Endothelial cell of umbilical vein (primary cell): ENCODE data around the gene SIVA1. TPM values are rescaled to one million over a fixed set of nuclear protein-coding genes. Genes with fewer than 3 reads are reported as not detected.

Experiments
- BruUV-seq: library from RNA; stranded (reverse); fragments of 400-500 nt; replicated peaks from 2 replicates; lab custom pipeline; 2021; lab: Mats Ljungman, UMichigan
- CTCF ChIA-PET: fragments of 300-600, 350-600 bp; sonication (Branson Sonifier 250); formaldehyde crosslinking; loops from one replicate; lab custom pipeline; 2021; ENCODE audit warnings: antibody characterized with exemption, inconsistent platforms; lab: Charles Lee
- POLR2A ChIA-PET: fragments of 300-600, 350-600 bp; sonication (Branson Sonifier 250); formaldehyde crosslinking; loops from one replicate; lab custom pipeline; 2021; ENCODE audit warnings: antibody characterized with exemption, inconsistent platforms; lab: Charles Lee
- DNase-seq: peaks from one replicate; pipeline ENCODE4 v3.0.0-alpha.2; 2011; ENCODE audit warnings: low read depth, low spot score
- FAIRE-seq: peaks from 2 replicates; lab custom pipeline; 2011; peaks lifted over from hg19 to GRCh38; lab: Jason Lieb, UNC
- H2AFZ ChIP-seq: 2 replicates; pipeline ENCODE4 v1.6.0; 2012; ENCODE audit warnings: low read depth, low read length, control low read depth, inconsistent platforms
- H3K27ac ChIP-seq: 2 replicates; pipeline ENCODE4 v1.5.1; 2011; ENCODE audit warnings: low read depth, mild to moderate bottlenecking, control low read depth, low read length, moderate library complexity; ENCODE audit not compliant: insufficient read depth
- H3K27me3 ChIP-seq, 2 experiments: 2 replicates each; pipeline versions ENCODE4 v1.6.0 to v1.6.1; 2011; ENCODE audit warnings: low read length in 2 of 2, mixed read lengths in 1 of 2; ENCODE audit not compliant: control insufficient read depth in 2 of 2, insufficient read depth in 2 of 2
- H3K36me3 ChIP-seq, 2 experiments: 2 replicates in 1 of 2; 3 replicates in 1 of 2; pipeline ENCODE4 v1.5.1; 2011; ENCODE audit warnings: low read length in 2 of 2, mild to moderate bottlenecking in 1 of 2, moderate library complexity in 1 of 2; ENCODE audit not compliant: control insufficient read depth in 2 of 2, insufficient read depth in 2 of 2; ENCODE audit errors: extremely low read depth in 1 of 2
- H3K4me1 ChIP-seq: 3 replicates; pipeline ENCODE4 v1.5.1; 2011; ENCODE audit warnings: mild to moderate bottlenecking, low read length; ENCODE audit not compliant: control insufficient read depth, insufficient read depth; ENCODE audit errors: extremely low read depth
- H3K4me2 ChIP-seq: 2 replicates; pipeline ENCODE4 v1.6.1; 2011; ENCODE audit warnings: low read length, control low read depth, mixed read lengths; ENCODE audit not compliant: insufficient read depth
- H3K4me3 ChIP-seq, 3 experiments: fragments of 200-600 bp in 1 of 3; sonication (generic), shearing (Covaris generic) in 1 of 3; replicated peaks in 1 of 3; 2 replicates each; pipeline ENCODE4 v1.5.1; 2011 to 2016; ENCODE audit warnings: control low read depth in 3 of 3, low read length in 3 of 3, mild to moderate bottlenecking in 2 of 3, inconsistent platforms in 1 of 3, low read depth in 1 of 3, moderate library complexity in 1 of 3; ENCODE audit not compliant: insufficient read depth in 1 of 3
- H3K79me2 ChIP-seq: 2 replicates; pipeline ENCODE4 v1.6.0; 2012; ENCODE audit warnings: low read length, inconsistent platforms; ENCODE audit not compliant: control insufficient read depth, insufficient read depth
- H3K9ac ChIP-seq: replicated peaks from 2 replicates; pipeline ENCODE3; 2011; ENCODE audit warnings: low read length, control low read depth; ENCODE audit not compliant: insufficient read depth; ENCODE audit errors: extremely low read depth
- H3K9me1 ChIP-seq: replicated peaks from 3 replicates; pipeline ENCODE4 v1.6.0; 2011; ENCODE audit warnings: mild to moderate bottlenecking, low read length; ENCODE audit not compliant: control insufficient read depth, insufficient read depth; ENCODE audit errors: extremely low read depth
- H3K9me3 ChIP-seq: replicated peaks from 2 replicates; pipeline ENCODE4 v1.5.1; 2012; ENCODE audit warnings: low read length, inconsistent platforms; ENCODE audit not compliant: control insufficient read depth, insufficient read depth
- H4K20me1 ChIP-seq: replicated peaks from 2 replicates; pipeline ENCODE3; 2011; ENCODE audit warnings: mild to moderate bottlenecking, low read length; ENCODE audit not compliant: control insufficient read depth, insufficient read depth; ENCODE audit errors: extremely low read depth
- EZH2 ChIP-seq: IDR thresholded peaks from 2 replicates; pipeline ENCODE4 v1.6.1; 2012; ENCODE audit warnings: borderline replicate concordance, low read depth, mild to moderate bottlenecking, moderate library complexity, low read length, inconsistent platforms; ENCODE audit not compliant: severe bottlenecking
- FOS ChIP-seq: IDR thresholded peaks from 2 replicates; pipeline ENCODE4 v1.6.1; 2011; ENCODE audit warnings: mild to moderate bottlenecking, low read length, moderate library complexity, borderline replicate concordance; ENCODE audit not compliant: insufficient read depth
- GATA2 ChIP-seq: IDR thresholded peaks from 2 replicates; pipeline ENCODE4 v1.7.0; 2011; ENCODE audit warnings: low read depth, mild to moderate bottlenecking, moderate library complexity, mixed read lengths, low read length; ENCODE audit not compliant: insufficient read length, insufficient read depth
- JUN ChIP-seq: IDR thresholded peaks from 2 replicates; pipeline ENCODE4 v1.6.1; 2011; ENCODE audit warnings: borderline replicate concordance, low read depth; ENCODE audit not compliant: insufficient read length, insufficient read depth
- MYC ChIP-seq: IDR thresholded peaks from one replicate; pipeline ENCODE4 v1.6.1; 2011; ENCODE audit warnings: mild to moderate bottlenecking, low read depth, low read length
- POLR2A ChIP-seq: IDR thresholded peaks from 2 replicates; pipeline ENCODE4 v1.6.1; 2012; ENCODE audit warnings: low read depth, mild to moderate bottlenecking, control low read depth, low read length
- POLR2AphosphoS5 ChIP-seq: IDR thresholded peaks from 2 replicates; pipeline ENCODE4 v1.6.1; 2012; ENCODE audit warnings: low read depth, mild to moderate bottlenecking, control low read depth, low read length, moderate library complexity; ENCODE audit not compliant: insufficient read depth
- dilution Hi-C: fragments of 300-500 bp; cut with MboI; formaldehyde crosslinking; loops from one replicate; pipeline ENCODE4 v1.15.0; 2019; ENCODE audit warnings: low sequenced_read_pairs; ENCODE audit not compliant: extremely low pct_ligation_motif_present
- intact Hi-C: fragments of 100-400 bp; cut with micrococcal nuclease; formaldehyde crosslinking; loops from one replicate; pipeline ENCODE4 v1.10.0; 2022
- polyA plus RNA-seq, 4 experiments: library from polyadenylated mRNA; depleted of rRNA in 3 of 4; stranded (reverse) in 3 of 4; unstranded in 1 of 4; fragments of >200 nt; gene quantifications; 2 replicates each; pipeline versions ENCODE4 v1.2.1 to v1.2.3, GENCODE V29; 2011 to 2012; ENCODE audit warnings: missing spikeins in 1 of 4
- total RNA-seq: library from RNA; stranded (reverse); gene quantifications from 2 replicates; pipeline ENCODE4 v1.2.3, GENCODE V29; 2021
- TF ChIP-seq, protein P1 (sequence below), 2 donors: IDR thresholded peaks; 1 replicate in 1 of 2; 2 replicates in 1 of 2; pipeline ENCODE4 v1.5.1; 2011; ENCODE audit warnings: low read length in 2 of 2, mild to moderate bottlenecking in 2 of 2, moderate library complexity in 2 of 2, control low read depth in 1 of 2, inconsistent platforms in 1 of 2, low read depth in 1 of 2; ENCODE audit not compliant: insufficient read depth in 1 of 2; ENCODE audit errors: extremely low read depth in 1 of 2
- TF ChIP-seq, protein P2 (sequence below): IDR thresholded peaks from 2 replicates; pipeline ENCODE4 v1.6.1; 2011; ENCODE audit not compliant: insufficient read depth, insufficient read length

SIVA1 gene
- total and polyA plus RNA-seq, 2 donors (not counting 3 experiments of a cell fraction or from before 2014, with no cell fraction given): 101 to 299 TPM

DNA sequence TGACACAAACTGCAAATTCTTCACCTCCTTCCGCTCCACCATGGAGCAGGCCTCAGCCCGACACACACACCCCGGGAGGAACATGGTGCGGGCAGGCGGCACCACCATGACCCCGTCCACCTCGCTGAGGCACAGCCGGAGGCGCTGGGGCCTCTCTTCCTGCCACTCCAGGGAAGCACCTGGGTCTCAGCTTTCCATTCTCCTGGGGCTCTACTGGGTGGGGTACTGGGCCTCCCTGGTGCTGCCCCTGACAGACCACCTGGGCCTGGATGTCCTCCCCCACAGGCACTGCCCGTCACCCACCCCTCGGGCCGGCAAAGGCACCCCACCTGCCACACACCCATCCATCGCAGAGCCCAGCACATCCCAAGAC is 32.7 kb downstream of the SIVA1 start:
- POLR2A ChIA-PET: no interaction called here
- Histone ChIP-seq H4K20me1 (no peaks in the 10 kb centered on the region), H3K4me3 (no peak overlapping the region), H3K9me3 (no peaks in the 10 kb centered on the region), H3K9ac (no peak overlapping the region), H3K79me2 (peaks cover 34% of the 10 kb centered on the region), H3K27me3 (no peaks in the 10 kb centered on the region), H3K36me3 (peaks cover 0 to 16% of the 10 kb centered on the region in 2 experiments), H3K27ac (no peak overlapping the region), H2AFZ (no peak overlapping the region), H3K4me2 (no peak overlapping the region), H3K9me1 (no peaks in the 10 kb centered on the region), H3K4me1 (no peaks in the 10 kb centered on the region)
- intact Hi-C loops: no loop called here
- no peak for TF ChIP-seq FOS
- TF ChIP-seq, protein P1, sequence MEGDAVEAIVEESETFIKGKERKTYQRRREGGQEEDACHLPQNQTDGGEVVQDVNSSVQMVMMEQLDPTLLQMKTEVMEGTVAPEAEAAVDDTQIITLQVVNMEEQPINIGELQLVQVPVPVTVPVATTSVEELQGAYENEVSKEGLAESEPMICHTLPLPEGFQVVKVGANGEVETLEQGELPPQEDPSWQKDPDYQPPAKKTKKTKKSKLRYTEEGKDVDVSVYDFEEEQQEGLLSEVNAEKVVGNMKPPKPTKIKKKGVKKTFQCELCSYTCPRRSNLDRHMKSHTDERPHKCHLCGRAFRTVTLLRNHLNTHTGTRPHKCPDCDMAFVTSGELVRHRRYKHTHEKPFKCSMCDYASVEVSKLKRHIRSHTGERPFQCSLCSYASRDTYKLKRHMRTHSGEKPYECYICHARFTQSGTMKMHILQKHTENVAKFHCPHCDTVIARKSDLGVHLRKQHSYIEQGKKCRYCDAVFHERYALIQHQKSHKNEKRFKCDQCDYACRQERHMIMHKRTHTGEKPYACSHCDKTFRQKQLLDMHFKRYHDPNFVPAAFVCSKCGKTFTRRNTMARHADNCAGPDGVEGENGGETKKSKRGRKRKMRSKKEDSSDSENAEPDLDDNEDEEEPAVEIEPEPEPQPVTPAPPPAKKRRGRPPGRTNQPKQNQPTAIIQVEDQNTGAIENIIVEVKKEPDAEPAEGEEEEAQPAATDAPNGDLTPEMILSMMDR (IDR thresholded peaks at IDR 0.05; ENCODE audit: extremely low read depth in 1 of 2, insufficient read depth in 1 of 2, low read depth in 1 of 2, low read length in 2 of 2): no peak
- TF ChIP-seq GATA2: no peak
- no peak for TF ChIP-seq JUN
- TF ChIP-seq MYC: no peak
- TF ChIP-seq POLR2A: no peak
- no peak for TF ChIP-seq EZH2
- TF ChIP-seq, protein P2, sequence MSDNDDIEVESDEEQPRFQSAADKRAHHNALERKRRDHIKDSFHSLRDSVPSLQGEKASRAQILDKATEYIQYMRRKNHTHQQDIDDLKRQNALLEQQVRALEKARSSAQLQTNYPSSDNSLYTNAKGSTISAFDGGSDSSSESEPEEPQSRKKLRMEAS: no peak
- TF ChIP-seq POLR2AphosphoS5: no peak
- FAIRE-seq (no peak), DNase-seq (no peak)
- CTCF ChIA-PET: no interaction called here
- dilution Hi-C loops: no loop called here
- no TSS peak for BruUV-seq
